Activated CD4-positive, CD25-positive, alpha-beta regulatory T cell (primary cell): ENCODE measurements around the gene RNASEH2A.

Experiments used
- DNase-seq, 4 experiments: peaks; one replicate each; lab custom pipeline; 2025; lab: John Stamatoyannopoulos, UW

The RNASEH2A gene

DNA sequence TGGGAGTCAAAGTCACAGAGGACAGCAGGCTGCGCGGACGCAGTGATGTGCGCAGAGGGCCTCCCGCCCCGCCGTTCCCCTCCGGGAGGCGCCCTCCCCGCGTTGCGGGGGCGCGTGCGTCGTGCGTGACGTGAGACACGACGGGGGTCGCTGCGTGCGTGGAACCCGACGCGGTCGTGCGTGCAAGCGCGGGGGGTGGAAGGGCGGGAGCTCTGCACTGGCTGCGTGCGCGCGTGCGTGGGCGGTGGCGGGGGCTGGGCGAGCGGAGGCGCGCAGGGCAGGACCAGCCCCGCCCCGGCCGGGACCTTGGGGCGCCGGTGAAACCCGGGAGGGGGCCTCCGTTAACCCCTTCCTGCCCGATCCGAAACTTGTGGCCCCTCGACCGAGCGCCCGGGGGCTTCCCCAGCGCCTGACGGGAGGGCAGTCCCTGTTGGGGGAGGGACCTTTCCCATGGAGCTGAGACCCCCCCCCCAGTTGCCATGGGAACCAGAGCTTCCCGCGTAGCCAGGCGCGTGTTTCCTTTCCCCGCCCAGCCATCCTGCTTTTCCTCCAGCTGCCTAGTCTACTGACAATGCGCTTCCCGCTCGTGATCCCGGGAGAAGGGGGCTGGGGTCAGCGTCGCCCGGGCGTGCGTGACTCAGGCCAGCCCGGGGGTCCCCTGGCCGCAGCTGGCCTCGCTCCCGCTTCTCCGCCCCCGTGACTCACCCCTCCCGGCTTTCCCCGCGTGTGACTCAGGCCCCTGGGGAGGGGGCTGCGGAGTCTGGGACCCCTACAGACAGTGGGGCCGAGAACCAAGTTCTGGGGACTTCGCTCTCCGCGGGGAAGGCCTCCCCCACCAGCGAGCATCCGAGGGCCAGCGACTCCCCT is 23.7 kb upstream of the RNASEH2A start:
- DNase-seq, result peak; percentile 62 to 89 (median 84)

GRCh38 chr19:12783291-12783848 is 23.0 kb upstream of the RNASEH2A start:
- DNase-seq, result peak in 1 of 4 experiments; percentile 48

GRCh38 chr19:12783849-12784393 is 22.5 kb upstream of the RNASEH2A start:
- no peak for DNase-seq

DNA sequence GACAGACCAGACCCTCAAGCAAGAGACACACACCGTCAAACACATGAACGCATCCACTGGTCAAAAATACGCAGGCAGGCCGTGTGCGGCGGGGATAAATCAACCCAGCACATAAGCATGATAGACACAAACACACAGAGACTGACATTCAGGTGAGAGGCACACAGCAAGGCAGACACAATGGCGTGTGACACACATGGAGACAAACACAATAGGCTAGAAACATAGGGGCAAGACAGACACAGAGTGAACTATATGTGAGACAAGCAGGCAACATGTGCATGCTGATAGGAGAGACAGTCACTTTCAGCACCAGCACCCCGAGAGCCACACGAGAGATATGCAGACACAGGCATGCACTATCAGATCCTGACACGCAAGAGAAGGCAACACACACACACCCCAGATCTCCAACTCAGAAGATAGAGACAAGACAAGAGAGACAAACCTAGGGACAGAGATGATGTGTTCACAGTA is 22.0 kb upstream of the RNASEH2A start:
- no peak for DNase-seq

GRCh38 chr19:12784871-12785430 is 21.4 kb upstream of the RNASEH2A start:
- no peak for DNase-seq

GRCh38 chr19:12785431-12786031 is 20.9 kb upstream of the RNASEH2A start:
- DNase-seq, result no peak

DNA sequence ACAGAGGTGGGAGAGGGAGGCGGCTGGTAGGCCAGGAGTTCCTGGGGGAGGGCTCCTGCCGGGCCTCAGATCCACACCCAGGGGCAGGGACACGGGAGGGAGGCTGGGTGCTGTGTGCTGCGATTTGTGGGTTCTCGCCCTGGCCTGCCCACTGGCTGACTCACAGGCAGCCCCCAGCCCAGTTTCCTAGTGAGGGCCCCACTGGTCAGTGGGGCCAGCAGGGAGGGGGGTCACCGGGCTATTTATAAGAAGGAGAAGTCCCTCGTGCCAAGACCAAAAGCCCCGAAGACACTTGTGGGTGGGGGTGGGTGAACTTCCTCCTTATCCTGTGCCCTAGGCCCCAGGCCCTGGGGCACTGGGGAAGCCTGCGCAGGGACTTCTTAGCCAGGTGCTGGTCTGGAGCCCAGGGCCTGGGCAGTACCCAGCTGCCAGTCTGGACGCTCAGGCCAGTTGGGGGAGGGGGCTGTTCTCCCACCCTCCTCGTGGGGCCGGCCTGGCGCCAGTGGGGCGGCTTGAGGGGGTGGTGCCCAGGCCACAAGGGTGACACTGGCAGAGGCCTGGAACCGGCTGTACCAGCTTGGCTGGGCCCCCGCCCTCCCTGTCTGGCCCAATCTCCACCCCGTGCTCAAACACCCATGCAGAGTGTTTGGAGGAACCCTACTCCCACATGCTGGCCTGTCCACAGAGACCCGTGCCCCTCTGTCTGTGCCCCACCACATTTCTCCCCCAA is 20.1 kb upstream of the RNASEH2A start:
- no peak for DNase-seq

- no peak for DNase-seq
Observed at GRCh38 chr19:12786952-12787351, 19.4 kb upstream of the RNASEH2A start.

- DNase-seq, result no peak
Observed at GRCh38 chr19:12787458-12787857, 18.9 kb upstream of the RNASEH2A start.

GRCh38 chr19:12788042-12788681 is 18.2 kb upstream of the RNASEH2A start:
- no peak for DNase-seq

DNA sequence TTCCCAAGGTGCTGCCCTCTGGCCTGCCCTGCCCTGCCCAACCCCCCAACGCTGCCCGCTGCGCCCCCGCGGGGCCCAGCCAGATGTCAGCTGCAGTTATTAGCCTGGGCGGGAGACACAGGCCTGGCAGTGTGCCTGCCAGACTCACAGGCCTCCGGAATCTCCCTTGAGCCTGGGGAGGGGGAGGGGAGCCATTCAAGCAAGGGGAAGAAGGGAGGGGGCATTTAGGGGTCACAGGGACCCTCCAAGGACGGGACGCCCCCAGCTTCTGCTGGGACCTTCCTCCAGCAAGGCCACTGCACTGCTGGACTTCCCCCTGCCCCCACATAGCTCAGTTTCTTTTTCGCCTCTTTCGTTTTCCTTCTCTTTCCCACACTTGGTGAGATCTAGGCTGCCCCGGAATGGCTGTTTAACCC is 17.7 kb upstream of the RNASEH2A start:
- no peak for DNase-seq

DNA sequence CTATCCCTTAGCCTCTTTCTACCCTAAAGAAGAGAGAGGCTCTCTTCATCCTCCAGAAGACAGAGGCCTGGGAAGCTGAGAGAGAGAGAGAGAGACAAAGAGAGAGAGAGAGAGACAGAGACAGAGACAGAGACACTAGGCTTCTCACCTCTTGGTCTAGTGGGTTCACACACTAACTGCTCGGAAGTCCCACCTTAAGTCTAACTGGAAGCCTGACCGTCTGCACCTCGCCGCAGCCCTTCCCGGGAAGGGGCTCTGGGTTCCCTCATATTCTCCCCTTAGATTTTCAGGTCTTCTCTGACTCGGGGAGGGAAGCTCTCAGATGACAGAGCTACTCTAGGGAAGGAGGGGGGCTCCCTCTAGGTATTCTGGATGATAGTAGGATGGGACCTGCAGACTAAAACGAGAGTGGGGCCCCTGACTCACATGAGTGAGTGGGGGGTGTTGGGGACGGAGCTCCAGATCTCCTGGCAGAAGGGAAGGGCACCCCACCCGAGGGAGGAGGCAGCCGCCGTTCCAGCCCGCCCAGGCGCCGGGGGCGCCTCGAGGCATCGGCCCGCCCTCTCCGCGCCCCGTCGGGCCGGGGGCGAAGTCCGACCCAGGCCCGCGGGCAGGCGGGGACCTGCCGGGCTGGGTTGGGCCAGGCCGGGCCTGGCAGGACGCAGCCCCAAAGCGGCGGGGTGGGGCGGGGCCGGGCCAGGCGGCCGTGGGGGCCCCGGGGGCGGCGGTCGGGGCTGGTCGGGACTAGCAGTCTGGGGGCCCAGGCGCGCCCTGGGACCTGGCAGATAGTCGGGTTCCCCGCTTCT is 17.1 kb upstream of the RNASEH2A start:
- no peak for DNase-seq

DNA sequence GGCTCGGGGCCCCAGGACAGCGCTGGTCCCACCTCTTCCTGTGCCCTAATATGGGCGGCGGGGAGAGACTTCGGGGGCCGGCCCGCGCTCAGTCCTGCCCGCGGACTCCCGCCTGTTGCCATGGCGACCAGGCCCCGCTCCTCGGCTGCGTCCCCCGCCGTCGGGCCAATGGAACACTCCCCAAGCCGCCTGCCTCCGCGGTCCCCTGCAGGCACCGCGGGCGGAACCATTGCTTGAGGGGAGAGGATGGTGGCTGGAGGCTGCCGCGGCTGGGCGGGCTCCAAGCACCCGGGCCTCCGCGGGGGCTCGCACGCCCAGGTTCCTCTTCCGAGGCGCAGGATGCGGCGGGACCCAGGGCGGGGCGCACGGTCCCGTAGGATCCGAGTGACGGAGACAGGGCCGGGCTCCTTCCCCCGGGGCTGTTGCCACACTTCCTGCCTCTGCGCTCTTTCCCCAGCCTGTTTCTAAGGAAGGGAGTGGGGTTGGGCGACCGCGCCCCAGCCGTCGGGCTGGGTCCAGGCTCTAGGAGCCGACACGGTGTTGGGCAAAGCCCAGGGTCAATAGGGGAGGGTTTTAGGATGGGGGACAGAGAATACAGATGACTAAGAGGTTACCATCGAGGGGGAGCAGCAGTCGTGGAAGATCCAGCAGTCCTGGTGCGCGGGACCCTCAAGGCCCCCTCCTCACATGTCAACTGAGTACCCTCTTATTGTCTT is 16.3 kb upstream of the RNASEH2A start:
- peak; percentile 80 to 84 (median 81) for DNase-seq

GRCh38 chr19:12790628-12791344 is 15.6 kb upstream of the RNASEH2A start:
- no peak for DNase-seq

GRCh38 chr19:12791345-12792050 is 14.9 kb upstream of the RNASEH2A start, which contains the start of gene JUNB:
JUNB (plus strand) TSS chr19:12791486; CDS start chr19:12791772, 286 bp downstream.
- DNase-seq, result peak; percentile 90 to 97 (median 94)

DNA sequence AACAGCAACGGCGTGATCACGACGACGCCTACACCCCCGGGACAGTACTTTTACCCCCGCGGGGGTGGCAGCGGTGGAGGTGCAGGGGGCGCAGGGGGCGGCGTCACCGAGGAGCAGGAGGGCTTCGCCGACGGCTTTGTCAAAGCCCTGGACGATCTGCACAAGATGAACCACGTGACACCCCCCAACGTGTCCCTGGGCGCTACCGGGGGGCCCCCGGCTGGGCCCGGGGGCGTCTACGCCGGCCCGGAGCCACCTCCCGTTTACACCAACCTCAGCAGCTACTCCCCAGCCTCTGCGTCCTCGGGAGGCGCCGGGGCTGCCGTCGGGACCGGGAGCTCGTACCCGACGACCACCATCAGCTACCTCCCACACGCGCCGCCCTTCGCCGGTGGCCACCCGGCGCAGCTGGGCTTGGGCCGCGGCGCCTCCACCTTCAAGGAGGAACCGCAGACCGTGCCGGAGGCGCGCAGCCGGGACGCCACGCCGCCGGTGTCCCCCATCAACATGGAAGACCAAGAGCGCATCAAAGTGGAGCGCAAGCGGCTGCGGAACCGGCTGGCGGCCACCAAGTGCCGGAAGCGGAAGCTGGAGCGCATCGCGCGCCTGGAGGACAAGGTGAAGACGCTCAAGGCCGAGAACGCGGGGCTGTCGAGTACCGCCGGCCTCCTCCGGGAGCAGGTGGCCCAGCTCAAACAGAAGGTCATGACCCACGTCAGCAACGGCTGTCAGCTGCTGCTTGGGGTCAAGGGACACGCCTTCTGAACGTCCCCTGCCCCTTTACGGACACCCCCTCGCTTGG is 14.1 kb upstream of the RNASEH2A start:
- DNase-seq, result peak; percentile 43 to 67 (median 54)

DNA sequence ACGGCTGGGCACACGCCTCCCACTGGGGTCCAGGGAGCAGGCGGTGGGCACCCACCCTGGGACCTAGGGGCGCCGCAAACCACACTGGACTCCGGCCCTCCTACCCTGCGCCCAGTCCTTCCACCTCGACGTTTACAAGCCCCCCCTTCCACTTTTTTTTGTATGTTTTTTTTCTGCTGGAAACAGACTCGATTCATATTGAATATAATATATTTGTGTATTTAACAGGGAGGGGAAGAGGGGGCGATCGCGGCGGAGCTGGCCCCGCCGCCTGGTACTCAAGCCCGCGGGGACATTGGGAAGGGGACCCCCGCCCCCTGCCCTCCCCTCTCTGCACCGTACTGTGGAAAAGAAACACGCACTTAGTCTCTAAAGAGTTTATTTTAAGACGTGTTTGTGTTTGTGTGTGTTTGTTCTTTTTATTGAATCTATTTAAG is 13.5 kb upstream of the RNASEH2A start:
- no peak for DNase-seq
